Coronary artery (tissue), 2 donors: ENCODE data around the gene DCUN1D1.

Source experiments
- DNase-seq: peaks from one replicate; pipeline ENCODE4 v3.0.0-alpha.2; 2017; ENCODE audit warnings: low spot score
- H3K27ac ChIP-seq, 2 donors: fragments of 200-600 bp; sonication (generic); one replicate each; pipeline ENCODE4 v1.5.1; 2016 to 2019
- H3K4me3 ChIP-seq: fragments of 200-600 bp; sonication (generic); 2 replicates; pipeline ENCODE4 v1.5.1; 2016; ENCODE audit warnings: mild to moderate bottlenecking, moderate library complexity
- TF ChIP-seq, protein P1 (sequence below): fragments of 200-600 bp; sonication (generic); IDR thresholded peaks from one replicate; pipeline ENCODE4 v1.5.1; 2019; ENCODE audit warnings: antibody characterized with exemption

Gene DCUN1D1

DNA sequence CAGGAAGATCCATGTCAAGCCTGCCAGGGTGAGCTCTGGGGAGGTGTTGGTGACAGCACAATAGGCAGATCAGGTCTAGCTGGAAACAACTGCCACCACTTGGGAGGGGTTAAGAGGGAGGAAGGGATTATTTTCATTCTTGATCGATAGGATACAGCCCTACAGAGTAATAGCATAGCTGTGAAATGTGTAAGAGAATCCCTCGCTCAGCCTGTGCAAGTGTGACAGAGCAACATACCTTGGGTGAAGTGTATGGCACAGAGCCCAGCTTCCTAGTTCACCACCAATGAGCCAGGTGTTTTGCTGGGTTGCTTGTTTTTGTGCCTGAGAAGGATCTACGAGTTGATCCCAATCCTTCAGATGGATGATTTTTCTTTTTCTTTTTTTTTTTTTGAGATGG, 9.2 kb upstream of the DCUN1D1 start:
- no peak overlapping the region for H3K4me3 ChIP-seq
- DNase-seq = no peak
- TF ChIP-seq, protein P1, sequence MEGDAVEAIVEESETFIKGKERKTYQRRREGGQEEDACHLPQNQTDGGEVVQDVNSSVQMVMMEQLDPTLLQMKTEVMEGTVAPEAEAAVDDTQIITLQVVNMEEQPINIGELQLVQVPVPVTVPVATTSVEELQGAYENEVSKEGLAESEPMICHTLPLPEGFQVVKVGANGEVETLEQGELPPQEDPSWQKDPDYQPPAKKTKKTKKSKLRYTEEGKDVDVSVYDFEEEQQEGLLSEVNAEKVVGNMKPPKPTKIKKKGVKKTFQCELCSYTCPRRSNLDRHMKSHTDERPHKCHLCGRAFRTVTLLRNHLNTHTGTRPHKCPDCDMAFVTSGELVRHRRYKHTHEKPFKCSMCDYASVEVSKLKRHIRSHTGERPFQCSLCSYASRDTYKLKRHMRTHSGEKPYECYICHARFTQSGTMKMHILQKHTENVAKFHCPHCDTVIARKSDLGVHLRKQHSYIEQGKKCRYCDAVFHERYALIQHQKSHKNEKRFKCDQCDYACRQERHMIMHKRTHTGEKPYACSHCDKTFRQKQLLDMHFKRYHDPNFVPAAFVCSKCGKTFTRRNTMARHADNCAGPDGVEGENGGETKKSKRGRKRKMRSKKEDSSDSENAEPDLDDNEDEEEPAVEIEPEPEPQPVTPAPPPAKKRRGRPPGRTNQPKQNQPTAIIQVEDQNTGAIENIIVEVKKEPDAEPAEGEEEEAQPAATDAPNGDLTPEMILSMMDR = no peak
- no peak overlapping the region for H3K27ac ChIP-seq

DNA sequence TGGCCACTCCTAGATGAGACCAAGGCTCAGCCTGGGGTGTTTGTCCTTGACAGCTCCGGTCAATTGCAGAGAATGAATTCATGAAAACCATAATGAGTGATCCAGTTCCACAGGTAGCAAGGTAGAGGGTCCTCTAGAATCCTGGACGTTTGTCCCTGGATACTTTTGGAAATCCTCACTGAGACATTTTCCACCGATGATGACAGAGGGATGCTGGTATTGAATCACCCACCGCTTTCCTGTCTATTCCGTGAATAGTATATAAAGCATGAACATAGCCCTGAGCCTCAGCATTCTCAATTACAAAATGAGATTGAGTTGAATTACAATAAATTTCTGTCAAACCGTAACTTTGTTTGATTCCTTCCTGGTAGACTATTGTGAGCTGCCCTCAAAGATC, 5.7 kb upstream of the DCUN1D1 start:
- Histone ChIP-seq H3K27ac (no peak overlapping the region), H3K4me3 (no peak overlapping the region)
- TF ChIP-seq, protein P1 = no peak
- DNase-seq = no peak

DNA sequence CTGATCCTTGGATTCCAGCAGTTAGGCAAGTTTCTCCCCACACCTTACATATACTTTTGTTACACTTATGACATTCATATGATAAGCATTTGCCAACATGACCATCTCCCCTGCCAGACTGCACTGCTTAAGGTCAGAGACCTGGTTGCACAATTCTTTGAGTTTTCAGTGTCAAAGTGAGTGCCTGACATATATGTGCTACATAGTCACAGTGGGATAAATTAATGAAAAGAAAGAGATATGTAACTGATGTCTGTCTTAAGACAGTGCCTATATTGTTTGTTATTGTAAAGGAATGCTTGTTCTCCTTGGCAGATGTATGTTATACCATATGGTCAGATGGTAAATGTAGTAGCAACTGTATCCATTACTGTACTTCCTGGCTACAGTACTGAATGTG, 3.5 kb upstream of the DCUN1D1 start:
- TF ChIP-seq, protein P1 = no peak
- Histone ChIP-seq H3K4me3 (no peak overlapping the region), H3K27ac (no peak overlapping the region)
- DNase-seq = no peak

DNA sequence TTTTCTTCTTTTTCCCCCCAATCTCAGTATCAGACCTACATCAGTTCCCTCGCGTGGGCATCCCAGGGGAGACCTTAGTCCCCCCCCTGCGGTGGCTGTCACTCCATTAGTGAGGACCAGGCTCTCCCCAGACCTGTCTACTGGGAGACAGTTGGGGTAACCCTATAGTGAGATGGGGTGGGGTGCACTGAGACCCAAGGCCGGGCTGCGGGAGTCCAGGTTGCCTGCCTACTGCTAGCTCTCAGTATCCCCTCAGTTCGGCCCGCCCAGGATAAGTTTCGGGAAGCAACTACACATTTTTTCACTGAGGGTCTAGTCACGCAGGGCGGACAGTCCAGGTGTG, 671 bp upstream of the DCUN1D1 start:
- H3K27ac ChIP-seq = peak overlapping the region; percentile 79 to 91
- no peak for DNase-seq
- TF ChIP-seq, protein P1 = no peak
- peak overlapping the region; percentile 98 for H3K4me3 ChIP-seq

DNA sequence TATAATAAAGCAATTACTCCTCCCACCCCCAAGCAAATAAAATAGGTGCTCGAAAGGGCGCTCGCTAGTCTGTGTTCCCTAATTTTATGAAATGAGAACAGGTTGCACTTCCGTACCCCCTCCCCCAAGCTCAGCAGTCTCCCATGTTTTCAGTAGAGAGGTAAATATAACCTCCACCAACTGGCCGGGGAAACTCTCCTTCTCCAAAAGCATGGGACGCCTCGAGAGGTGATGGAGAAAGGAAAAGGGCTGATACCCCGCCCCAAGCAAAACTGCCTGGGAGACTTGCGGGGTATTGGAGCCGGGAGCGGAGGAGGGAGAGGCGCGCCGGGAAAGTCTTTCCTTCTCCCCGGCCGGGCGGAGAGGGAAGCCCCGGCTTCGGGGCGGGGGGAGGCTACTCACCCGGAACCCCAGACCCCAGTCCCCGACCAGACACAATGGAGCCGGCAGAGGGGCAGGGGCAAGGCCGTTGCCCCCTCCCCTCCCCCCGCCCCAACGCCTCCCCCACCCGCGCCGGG, 605 bp downstream of the DCUN1D1 start:
- peak overlapping the region; percentile 98 for H3K4me3 ChIP-seq
- peak overlapping the region; percentile 58 to 91 for H3K27ac ChIP-seq
- TF ChIP-seq, protein P1 = no peak
- DNase-seq = no peak

DNA sequence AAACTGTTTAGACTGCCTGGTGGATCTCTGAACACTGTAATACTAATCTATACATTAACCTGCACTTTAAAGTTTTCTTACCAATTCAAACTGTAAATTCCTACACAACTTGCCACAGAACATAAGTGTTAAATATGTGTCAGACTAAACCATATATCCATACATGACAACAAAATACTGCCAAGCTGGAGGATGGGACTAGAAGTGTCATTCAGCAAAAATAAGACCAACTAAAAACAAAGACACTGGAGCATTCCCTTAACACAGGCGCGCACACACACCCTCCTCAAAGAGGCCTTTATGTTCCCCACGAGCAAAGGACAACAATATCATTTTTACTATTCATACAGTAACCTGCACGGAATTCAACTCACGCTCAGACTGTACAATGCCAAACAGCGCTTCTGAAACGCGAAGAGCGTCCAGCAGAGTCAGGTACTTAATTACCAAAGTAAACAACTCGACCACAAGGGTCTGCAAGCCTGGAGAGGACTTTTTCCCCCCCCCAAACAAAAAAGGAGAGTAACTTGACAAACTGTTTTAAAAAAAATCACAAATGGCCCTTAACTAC, 1.1 kb downstream of the DCUN1D1 start:
- no peak for DNase-seq
- Histone ChIP-seq H3K4me3 (peak overlapping the region; percentile 98), H3K27ac (peak overlapping the region in 1 of 2 donors; percentile 58)
- TF ChIP-seq, protein P1 = no peak

DNA sequence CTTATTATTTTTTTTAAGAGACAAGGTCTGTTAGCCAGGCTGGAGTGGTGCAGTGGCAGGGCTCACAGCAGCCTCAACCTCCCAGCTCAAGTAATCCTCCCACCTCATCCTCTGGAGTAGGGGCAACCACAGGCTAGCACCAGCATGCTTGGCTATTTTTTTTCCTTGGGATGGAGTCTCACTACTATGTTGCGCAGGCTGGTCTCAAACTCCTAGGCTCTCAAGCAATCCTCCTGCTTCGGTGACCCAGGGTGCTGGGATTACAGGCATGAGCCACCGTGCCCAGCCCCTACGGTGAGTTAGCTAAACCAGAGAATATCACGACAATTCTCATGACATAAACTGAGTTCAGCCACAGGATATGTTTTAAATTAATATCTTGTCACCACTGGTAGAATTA, 2.0 kb downstream of the DCUN1D1 start:
- DNase-seq = no peak
- TF ChIP-seq, protein P1 = no peak
- H3K4me3 ChIP-seq = no peak overlapping the region

More for the DNA sequence above, 2.0 kb downstream of the DCUN1D1 start:
- H3K27ac ChIP-seq = no peak overlapping the region
